ENCODE results near the gene NEUROD4. TPM values are rescaled to one million over a fixed set of nuclear protein-coding genes. Genes with fewer than 3 reads are reported as not detected.

NEUROD4 gene
- total and polyA plus RNA-seq, 8 donors = 0.04 TPM; not detected in 6

GRCh38 chr12:55067701-55068100 lies 47.9 kb downstream of the NEUROD4 start:
- DNase-seq (no peak), ATAC-seq (no peak)
- Histone ChIP-seq H3K4me3 (no peak overlapping the region), H3K27me3 (peaks cover 0 to 20% of the 10 kb centered on the region in 2 donors), H3K27ac (no peak overlapping the region), H3K9me3 (no peaks in the 10 kb centered on the region), H3K36me3 (no peaks in the 10 kb centered on the region), H3K4me1 (no peaks in the 10 kb centered on the region)
- intact Hi-C loops (cut with DNase I) = no loop called here
- no peak for TF ChIP-seq CTCF (IDR thresholded peaks at IDR 0.05)

- Histone ChIP-seq H3K27ac (no peak overlapping the region), H3K36me3 (no peaks in the 10 kb centered on the region), H3K9me3 (no peaks in the 10 kb centered on the region), H3K27me3 (peaks cover 0 to 14% of the 10 kb centered on the region in 2 donors), H3K4me3 (no peak overlapping the region), H3K4me1 (no peaks in the 10 kb centered on the region)
- peak; percentile 73 to 85 for TF ChIP-seq CTCF (IDR thresholded peaks at IDR 0.05)
- ATAC-seq (peak; percentile 91), DNase-seq (peak in 2 of 4 donors; percentile 11 to 26)
- intact Hi-C loops (cut with DNase I) = no loop called here
Measured at GRCh38 chr12:55068416-55069010, 48.7 kb downstream of the NEUROD4 start.

- TF ChIP-seq CTCF (IDR thresholded peaks at IDR 0.05) = peak in 1 of 2 donors; percentile 22
- intact Hi-C loops (cut with DNase I) = loop anchor here in 1 of 2 donors (5.0 kb wide), 1 partner anchor 75 kb away; no protein-coding TSS in a partner anchor
- Histone ChIP-seq H3K27me3 (peaks cover 0 to 20% of the 10 kb centered on the region in 2 donors), H3K36me3 (no peaks in the 10 kb centered on the region), H3K4me1 (no peaks in the 10 kb centered on the region), H3K9me3 (no peaks in the 10 kb centered on the region), H3K27ac (no peak overlapping the region), H3K4me3 (no peak overlapping the region)
- DNase-seq (peak in 3 of 4 donors; percentile 19 to 81 (median 49)), ATAC-seq (peak; percentile 86)
Measured at GRCh38 chr12:55072083-55072482, 52.3 kb downstream of the NEUROD4 start.

- H3K9me3 ChIP-seq = no peaks in the 10 kb centered on the region
- peak; percentile 75 to 81 for TF ChIP-seq CTCF (IDR thresholded peaks at IDR 0.05)
- DNase-seq (peak in 3 of 4 donors; percentile 40 to 75 (median 63)), ATAC-seq (peak; percentile 93)
- H3K4me3 ChIP-seq = no peak overlapping the region
- intact Hi-C loops (cut with DNase I) = loop anchor here in 1 of 2 donors (5.0 kb wide), 1 partner anchor 76 kb away; no protein-coding TSS in a partner anchor
- no peaks in the 10 kb centered on the region for H3K36me3 ChIP-seq
- H3K4me1 ChIP-seq = no peaks in the 10 kb centered on the region
- H3K27me3 ChIP-seq = peaks cover 0 to 20% of the 10 kb centered on the region in 2 donors
- H3K27ac ChIP-seq = no peak overlapping the region
Measured at GRCh38 chr12:55073043-55074022, 53.6 kb downstream of the NEUROD4 start.

- DNase-seq (peak in 1 of 4 donors; percentile 6), ATAC-seq (no peak)
- Histone ChIP-seq H3K36me3 (no peaks in the 10 kb centered on the region), H3K27ac (no peak overlapping the region), H3K4me3 (no peak overlapping the region), H3K4me1 (no peaks in the 10 kb centered on the region), H3K27me3 (peaks cover 0 to 20% of the 10 kb centered on the region in 2 donors), H3K9me3 (no peaks in the 10 kb centered on the region)
- intact Hi-C loops (cut with DNase I) = loop anchor here in 1 of 2 donors (5.0 kb wide), 1 partner anchor 78 kb away; no protein-coding TSS in a partner anchor
- TF ChIP-seq CTCF (IDR thresholded peaks at IDR 0.05) = no peak
Measured at GRCh38 chr12:55074806-55075205, 55.0 kb downstream of the NEUROD4 start.

All from left lung (tissue), 10 donors.